GM10266 (cell line): Measurements from ENCODE around the gene RMP24.
"Not testable (repeated sequence)": the region's sequence is repeated elsewhere in the genome, so short reads cannot be mapped to it uniquely, and the experiment has no call there.

Experiments used
- DNase-seq: peaks from one replicate; pipeline ENCODE4 v3.0.0; 2012; ENCODE audit errors: extremely low spot score
- TF ChIP-seq, protein P1 (sequence below): IDR thresholded peaks from 2 replicates; pipeline ENCODE4 v1.5.1; 2012; ENCODE audit warnings: mild to moderate bottlenecking, low read depth; ENCODE audit not compliant: control insufficient read depth, insufficient read depth; ENCODE audit errors: missing control alignments

RMP24 gene

DNA sequence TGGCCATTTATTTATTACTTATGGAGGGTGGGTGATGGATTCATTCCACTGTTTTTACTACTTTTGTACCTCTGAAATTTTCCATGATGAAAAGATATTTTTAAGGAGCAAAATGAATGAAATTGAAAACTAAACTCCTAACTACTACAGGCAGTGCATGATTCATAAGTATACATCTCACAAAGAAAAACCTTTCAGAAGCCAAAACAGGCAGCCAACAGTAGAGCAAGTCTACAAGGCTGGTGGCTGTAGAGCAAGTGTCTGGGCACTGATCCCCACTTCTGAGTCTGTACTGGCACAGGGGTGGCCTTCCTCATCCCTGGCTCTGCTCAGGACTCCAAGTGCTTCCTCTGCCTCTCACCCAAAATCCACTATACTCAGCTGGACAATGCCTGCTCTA is 8.2 kb upstream of the RMP24 start:
- DNase-seq: no peak
- TF ChIP-seq, protein P1, sequence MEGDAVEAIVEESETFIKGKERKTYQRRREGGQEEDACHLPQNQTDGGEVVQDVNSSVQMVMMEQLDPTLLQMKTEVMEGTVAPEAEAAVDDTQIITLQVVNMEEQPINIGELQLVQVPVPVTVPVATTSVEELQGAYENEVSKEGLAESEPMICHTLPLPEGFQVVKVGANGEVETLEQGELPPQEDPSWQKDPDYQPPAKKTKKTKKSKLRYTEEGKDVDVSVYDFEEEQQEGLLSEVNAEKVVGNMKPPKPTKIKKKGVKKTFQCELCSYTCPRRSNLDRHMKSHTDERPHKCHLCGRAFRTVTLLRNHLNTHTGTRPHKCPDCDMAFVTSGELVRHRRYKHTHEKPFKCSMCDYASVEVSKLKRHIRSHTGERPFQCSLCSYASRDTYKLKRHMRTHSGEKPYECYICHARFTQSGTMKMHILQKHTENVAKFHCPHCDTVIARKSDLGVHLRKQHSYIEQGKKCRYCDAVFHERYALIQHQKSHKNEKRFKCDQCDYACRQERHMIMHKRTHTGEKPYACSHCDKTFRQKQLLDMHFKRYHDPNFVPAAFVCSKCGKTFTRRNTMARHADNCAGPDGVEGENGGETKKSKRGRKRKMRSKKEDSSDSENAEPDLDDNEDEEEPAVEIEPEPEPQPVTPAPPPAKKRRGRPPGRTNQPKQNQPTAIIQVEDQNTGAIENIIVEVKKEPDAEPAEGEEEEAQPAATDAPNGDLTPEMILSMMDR: no peak

DNA sequence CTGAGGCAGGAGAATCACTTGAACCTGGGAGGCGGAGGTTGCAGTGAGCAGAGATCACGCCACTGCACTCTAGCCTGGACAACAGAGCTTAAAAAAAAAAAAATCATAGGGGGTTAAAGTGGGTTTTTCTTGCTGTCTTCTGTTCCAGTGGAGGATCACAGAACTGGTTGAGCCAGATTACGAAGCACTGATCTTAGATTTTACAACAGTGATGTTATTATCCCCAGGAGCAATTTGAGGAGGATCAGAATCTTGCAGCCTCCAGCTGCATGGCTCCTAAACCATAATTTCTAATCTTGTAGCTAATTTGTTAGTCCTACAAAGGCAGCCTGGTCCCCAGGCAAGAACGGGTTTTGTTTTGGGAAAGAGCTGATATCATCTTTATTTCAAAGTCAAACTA is 4.6 kb upstream of the RMP24 start:
- not testable (repeated sequence) for DNase-seq

DNA sequence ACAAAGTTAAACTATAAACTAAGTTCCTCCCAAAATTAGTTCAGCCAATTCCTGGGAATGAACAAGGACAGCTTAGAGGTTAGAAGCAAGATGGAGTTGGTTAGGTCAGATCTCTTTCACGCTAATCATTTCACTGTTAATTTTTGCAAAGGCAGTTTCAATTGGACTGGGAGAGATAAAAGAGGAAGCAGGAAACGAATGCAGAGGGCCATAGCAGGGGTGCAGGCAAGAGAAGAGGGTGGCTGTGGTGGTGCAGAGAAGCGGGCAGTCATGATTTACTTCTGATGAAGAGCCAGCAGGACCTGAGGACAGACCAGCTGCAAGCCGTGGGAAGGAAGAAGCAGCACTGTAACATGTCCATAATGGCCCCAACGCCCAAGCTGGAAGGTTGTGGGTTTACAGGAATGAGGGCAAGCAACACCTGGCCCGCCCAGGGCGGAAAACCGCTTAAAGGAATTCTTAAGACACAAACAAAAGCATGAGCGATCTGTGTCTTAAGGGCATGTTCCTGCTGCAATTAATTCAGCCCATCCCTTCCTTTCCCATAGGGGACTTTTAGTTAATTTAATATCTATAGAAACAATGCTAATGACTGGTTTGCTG is 4.1 kb upstream of the RMP24 start:
- TF ChIP-seq, protein P1: no peak
- DNase-seq: no peak

DNA sequence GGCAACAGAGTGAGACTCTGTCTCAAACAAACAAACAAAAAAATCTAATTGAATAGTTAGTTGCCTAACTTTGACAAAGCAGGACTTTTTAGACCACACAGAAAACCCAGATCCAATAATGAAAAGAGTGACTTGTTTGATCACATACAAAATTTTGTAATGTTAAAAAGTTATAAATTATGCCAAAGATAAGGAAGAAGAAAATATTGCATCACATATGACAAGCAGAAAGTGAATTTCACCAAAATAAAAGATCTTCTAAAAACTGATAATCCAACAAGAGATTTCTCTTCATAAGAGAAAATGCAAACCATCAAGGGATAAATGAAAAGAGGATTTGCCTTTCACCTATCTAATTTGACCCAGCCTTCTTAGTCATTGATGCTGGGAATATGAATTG is 2.8 kb upstream of the RMP24 start:
- TF ChIP-seq, protein P1: no peak
- DNase-seq: no peak

DNA sequence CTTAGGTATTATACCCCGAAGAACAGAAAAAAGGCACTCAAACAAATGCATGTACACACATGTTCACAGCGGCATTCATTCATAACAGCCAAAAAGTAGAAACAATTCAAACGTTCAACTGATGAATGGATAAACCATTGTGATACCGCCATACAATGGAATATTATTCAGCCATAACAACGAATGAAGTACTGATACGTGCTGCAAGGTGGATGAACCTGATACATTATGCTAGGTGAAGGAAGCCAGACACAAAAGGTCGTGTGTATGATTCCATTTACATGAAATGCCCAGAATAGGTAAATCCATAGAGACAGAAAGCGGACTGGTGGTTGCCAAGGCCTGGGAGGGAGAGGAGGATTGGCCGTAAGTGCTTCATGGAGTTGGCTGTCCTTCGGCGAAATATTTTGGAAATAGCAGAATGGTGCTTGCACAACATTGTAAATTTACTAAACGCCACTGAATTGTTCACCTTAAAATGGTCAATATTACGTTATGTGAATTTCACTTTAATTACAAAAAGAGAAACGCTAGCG is 750 bp upstream of the RMP24 start:
- TF ChIP-seq, protein P1: no peak
- no peak for DNase-seq

DNA sequence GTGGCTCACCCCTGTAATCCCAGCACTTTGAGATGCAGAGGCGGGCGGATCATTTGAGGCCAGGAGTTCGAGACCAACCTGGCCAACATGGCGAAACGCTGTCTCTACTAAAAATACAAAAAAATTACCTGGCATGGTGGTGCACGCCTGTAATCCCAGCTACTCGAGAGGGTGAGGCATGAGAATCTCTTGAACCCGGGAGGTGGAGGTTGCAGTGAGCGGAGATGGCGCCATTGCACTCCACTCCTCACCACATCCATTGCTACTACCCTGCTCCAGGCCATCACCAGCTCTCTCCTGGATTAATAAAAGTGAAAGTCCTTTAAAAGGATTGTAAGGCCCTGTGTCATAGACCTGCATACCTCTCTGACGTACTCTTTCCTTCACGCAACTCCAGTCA is 1.2 kb downstream of the RMP24 start:
- DNase-seq: no peak
- TF ChIP-seq, protein P1: no peak

DNA sequence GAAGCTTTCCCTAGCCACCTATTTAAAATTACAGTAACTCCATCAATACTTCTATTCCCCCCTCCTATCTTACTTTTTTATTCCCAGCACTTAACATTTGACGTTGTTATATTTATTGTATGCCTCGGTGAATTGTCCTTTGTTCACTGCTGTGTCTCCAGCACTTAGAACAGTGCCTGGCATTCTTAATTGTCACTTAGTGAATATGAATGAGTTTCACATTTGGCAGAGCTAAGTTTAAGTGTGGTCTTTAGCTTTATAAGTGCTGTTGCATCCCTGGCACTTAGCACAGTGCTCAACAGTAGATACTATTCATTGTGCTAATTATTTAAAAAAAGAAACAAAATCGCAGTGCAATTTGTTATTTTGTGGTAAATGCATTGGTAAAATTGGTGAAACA is 1.7 kb downstream of the RMP24 start:
- TF ChIP-seq, protein P1: no peak
- no peak for DNase-seq

DNA sequence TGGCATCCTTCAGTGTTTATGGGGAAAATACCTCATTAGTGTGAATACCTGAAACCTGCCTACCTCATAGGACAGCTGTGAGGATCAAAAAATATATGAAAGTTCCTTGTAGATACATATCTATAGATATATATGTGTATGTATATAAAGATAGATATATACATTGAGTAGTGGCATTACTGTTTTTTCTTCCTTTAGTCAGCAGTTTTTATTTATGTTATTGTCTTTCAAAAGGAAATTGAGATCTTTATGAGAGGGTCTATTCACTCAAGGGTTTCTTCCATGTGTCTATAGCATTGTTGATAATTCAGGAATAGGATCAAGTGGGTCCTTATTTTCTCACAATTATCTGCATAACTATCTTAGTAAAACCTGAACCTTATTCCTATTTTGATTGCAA is 6.6 kb downstream of the RMP24 start:
- no peak for DNase-seq
- TF ChIP-seq, protein P1: no peak
